NCI-H774 (cell line): Measurements from ENCODE around the gene PCAT7.
"Not testable (repeated sequence)": the region's sequence is repeated elsewhere in the genome, so short reads cannot be mapped to it uniquely, and the experiment has no call there.

Experiments used
- DNase-seq: peaks from one replicate; lab custom pipeline; 2025; lab: John Stamatoyannopoulos, UW

Gene PCAT7

DNA sequence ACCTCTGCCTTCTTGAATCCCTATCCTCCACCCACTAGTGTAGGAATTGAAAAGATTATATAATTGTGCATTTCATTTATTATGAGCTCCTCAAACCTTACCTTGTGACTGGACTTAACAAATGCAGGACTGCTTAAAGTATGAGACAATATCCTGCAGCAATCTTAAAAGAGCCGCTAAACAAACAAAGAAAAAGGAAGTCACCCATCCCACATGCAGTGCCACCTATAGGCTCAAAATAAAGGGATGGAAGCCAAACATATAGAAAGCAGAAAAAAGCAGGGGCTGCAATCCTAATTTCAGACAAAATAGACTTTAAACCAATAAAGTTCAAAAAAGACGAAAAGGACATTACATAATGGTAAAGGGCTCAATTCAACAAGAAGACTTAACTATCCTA is 8.7 kb downstream of the PCAT7 start:
- DNase-seq: no peak

DNA sequence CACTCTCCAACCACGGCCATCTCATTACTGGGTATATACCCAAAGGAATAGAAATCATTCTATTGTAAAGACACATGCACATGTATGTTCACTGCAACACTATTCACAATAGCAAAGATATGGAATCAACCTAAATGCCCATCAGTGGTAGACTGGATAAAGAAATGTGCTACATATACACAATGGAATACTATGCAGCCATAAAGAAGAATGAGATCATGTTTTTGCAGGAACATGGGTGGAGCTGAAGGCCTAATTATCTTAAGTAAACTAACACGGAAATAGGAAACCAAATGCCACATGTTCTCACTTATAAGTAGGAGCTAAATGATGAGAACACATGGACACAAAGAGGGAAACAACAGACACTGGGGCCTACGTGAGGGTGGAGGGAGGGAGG is 9.4 kb downstream of the PCAT7 start:
- not testable (repeated sequence) for DNase-seq

DNA sequence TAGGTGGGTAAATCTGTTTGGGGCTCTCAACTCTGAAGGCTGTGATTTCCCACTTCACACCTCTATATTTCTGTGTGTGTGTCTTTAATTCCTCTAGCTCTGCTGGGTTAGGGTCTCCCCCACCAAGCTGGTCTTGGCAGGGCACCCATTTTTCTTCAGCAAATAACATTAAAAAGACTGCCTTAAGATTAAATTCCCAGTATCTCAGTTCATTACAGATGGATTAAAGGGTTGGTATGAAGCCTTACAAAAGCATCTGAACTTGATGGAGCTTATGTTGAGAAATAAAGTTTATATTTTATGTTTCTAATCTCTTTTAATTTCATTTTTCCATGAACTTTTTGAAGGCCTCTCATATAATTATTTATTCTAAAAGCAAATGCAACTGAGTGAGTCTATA is 11.7 kb downstream of the PCAT7 start:
- no peak for DNase-seq

DNA sequence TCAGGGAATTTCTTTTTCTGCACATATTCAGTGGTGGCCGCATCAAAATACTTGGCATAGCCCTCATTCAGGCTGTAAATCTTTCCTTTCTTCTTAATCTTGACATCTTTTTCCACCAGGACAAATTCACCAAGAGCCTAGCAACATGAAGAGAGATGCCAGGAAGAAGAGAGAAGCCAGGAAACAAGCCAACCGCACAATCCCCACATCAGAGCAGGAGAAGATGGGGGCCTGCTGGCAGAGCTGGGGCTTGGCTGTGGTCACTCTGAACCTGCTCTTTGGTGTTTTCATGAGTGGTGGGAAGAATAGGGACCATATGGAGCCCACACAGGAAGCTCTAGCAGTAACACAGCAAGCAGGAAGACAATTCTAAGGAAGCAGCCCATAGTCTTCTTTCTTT is 12.4 kb downstream of the PCAT7 start:
- no peak for DNase-seq

DNA sequence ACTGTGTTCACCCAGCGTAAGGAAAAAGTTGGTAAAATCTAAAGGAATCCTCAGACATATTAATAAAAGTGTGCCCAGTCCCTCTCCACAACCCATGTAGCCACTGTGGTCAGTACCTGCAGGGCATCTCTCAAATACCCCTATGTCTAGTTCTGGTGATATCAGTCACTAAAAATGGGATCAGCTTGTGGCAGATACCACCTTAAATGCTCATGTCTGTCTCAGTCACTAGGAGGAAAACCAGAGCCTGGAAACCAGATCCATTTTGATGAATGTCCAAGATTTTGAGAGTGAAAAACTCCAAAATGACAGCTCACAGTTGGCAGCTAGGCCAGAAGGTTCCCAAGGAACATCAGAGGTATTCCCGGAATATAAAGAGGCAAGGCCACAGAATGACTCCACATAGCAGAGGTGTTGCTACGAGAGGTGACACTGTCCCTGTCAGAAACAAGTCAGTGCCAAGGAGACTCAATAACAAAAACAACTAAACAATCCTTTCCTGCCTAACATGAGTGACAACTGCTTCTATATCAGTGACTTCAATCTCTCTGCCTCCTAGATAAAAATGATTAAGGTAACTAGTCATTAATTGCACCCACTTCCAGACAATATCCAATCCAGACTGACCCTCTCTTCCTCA is 13.5 kb downstream of the PCAT7 start:
- DNase-seq: no peak

DNA sequence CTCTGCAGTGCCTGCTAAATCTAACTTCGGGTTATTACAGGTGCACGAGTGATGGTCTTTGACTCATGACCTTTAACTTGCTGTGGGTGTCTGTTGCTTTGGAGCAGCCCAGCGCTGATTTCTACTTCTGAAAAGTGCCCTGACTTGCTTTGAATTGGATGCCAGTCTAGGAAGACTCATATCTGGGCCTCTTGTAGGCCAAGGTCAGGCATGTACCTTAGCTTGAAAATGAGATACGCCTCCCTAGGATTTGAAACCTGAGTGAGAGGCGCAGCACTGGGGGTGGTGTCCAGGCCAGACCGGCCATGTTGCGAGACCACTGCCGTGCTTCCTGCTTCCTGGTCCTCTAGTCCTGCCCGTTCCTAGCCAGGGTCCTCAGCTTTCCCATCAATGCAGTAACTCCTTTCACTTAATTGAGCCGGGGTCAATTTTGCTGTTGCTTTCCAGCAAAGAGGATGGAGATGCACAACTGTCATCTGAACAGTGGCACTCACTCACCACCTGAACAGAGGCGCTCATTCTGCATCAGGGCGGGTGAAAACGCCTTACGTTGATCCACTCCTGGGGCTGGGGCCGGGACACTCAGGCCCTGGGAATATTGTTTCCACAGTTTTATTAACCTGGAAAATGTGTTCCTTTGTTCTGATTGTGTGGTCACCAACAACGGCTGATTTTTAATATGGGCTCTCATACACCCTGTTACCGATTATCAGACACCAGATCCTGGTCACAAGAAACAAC is 14.3 kb downstream of the PCAT7 start:
- no peak for DNase-seq

DNA sequence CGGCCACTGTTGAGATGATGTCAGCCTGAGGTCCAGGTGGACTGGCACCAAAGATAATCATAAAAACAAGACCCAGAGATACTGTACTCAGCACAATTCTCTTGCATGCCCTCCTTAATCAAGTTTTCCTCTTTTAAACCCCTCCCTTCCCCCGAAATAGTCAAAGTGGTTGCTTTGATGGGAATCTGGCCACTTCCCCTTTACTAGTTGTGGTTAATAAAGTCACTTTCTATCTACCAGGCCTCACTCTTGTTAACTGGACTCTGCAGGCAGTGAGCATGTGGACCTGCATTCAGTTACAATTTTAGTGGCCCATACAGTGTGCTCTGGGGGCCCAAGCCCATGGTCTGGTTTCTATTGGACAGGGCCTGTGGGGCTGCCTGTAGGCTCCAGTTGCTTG is 21.2 kb downstream of the PCAT7 start:
- DNase-seq: no peak

DNA sequence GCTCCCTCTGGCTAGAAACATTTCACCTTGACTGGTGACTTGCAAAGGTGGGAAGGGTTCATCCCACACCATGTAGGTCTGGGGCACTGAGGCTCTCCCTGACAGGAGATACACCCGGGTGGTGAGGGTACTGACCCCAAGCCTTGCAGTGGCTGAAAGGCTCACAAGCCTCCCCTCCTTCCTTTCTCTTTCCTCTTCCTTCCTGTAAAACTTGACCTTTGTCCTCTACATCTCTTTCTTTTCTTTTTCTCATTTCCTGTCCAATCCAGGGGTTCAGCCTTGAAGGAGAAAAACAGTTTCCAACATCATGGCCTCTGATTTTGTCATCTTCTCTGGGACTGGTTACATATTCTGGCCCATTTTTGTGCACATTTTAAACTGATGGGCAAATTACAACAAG is 22.2 kb downstream of the PCAT7 start:
- DNase-seq: no peak

DNA sequence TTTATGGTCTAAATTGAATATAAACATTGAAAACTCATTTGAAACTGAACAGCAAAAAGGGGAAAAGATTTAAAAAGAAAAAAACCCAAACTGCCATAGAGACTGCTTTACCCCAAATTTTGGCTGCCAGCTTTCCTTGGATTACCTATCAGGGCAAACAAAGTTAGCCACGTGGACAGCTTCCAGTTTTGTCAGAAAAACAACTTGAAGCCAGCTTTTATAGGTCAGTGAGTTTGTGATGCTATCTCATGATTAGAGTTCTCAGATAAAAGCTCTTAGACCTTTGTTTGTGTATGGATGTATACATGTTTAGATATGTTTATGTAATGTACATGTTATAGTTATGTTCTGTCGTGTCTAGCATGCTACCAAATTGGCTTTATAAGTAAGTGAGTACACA is 22.7 kb downstream of the PCAT7 start:
- DNase-seq: no peak

DNA sequence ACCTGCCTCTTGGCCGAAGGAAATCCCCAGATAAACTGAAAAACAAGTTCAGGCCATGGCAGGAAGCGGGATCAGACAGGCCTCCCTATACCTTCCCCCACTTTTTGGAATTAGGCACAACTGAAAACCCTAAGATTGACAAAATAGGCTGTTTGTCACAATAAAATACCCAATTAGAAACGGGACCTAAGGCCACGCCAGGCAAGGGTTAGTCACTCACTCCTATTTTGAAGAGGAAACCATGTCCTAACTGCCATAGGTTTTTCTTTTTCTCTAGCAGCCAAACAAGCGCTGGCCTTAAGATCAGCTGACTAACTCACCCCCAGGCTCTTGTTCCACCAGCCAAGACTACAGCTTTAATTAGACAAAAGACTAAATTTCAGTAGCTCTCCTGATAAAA is 26.8 kb downstream of the PCAT7 start:
- DNase-seq: no peak

DNA sequence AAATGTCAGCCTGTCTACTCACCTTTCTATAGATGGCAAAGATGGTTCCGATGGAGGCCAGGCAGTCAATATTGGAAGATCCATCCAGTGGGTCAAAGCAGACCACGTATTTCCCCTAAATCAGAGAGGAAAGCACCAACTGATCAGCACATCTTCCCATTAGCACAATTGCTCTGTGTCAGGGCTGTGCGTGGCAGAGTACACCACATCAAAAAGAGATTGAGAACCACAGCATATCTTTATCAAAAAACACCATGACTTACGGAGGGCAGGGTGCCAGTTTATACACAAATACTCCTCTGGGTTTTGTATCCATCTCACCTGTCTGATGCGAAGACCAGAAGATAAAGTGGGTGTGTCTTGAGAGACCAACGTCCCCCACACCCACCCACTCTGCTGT is 29.7 kb downstream of the PCAT7 start:
- no peak for DNase-seq

DNA sequence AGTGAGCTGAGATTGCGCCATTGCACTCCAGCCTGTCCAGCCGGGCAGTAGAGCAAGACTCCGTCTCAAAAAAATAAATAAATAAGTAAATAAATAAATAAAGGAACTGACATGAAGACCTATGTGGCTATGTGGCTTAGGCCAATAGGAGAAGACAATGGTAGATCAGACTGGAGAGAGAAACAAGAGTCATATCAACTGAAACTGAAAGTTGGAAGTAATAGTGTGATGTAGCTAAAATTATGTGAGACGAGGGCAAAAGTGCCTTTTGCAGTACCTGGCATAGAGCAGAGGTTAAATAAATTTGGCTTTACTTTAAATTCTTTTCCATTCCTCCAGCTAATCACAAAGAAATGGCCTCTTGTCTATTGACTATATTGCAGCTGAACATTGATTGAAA is 31.4 kb downstream of the PCAT7 start:
- DNase-seq: no peak

DNA sequence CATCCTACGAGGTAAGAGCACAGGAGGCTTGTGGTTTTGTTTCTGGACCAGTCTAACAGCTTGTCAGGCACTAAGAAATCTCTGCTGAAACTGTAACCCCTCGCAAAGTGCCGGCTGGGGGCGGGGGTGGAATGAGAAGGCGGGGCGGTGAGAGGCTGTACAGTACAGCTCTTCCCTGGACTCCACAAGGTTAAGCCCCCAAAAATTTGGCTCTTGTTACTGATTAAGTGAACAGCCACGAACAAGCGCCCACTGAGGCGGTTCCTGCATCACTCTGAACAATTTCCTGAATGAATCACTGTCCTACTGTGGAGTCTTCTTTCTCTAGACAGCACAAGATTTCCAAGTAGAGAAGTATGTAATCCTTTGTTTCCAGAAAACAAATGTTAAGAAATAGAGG is 31.9 kb downstream of the PCAT7 start:
- DNase-seq: no peak

DNA sequence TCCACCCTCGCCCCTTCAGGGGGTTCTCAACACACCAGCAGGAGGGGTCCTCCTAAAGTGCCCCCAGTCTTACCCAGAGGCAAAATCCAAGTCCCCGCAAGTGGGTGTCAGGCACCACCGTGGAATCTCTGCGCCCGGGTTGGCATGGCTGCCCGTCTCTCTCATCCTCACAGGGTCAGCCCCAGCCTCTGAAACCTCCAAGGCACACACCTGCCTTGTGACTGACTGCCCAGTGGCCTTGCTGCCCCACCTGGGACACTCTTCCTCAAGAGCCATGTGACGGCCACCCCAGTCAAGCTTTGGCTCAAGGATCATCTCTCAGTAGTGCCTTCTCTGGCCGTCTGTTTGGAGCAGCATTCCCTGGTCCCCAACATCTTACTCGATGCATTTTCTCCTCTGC is 33.8 kb downstream of the PCAT7 start:
- no peak for DNase-seq

DNA sequence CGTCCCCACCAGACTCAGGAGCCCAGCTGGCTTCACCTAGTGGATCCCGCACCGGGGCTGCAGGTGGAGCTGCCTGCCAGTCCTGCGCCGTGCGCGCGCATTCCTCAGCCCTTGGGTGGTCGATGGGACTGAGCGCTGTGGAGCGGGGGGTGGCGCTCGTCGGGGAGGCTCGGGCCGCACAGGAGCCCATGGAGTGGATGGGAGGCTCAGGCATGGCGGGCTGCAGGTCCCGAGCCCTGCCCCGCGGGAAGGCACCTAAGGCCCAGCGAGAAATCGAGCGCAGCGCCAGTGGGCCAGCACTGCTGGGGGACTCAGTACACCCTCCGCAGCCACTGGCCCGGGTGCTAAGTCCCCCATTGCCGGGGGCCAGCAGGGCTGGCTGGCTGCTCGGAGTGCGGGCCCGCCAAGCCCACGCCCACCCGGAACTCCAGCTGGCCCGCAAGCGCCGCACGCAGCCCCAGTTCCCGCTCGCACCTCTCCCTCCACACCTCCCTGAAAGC is 36.2 kb downstream of the PCAT7 start:
- DNase-seq: not testable (repeated sequence)

DNA sequence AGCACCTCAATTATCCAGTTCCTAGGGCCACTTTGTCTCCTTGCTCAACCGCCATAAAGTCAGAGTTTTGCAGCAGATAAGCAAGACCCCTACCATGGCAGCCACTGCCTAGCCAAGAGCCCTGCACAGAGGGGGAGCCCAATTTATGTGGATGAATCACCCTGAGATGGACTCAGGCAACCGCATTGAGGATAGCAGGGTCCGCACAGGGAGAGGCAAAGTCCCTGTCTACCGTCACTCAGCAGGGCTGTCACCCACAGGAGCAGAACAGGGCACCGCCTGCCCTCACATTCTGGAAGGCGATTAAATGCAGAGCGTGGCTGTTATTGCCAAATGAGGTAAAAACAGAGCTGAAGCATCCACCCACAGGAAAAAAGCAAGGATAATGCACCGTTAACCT is 37.0 kb downstream of the PCAT7 start:
- DNase-seq: no peak

DNA sequence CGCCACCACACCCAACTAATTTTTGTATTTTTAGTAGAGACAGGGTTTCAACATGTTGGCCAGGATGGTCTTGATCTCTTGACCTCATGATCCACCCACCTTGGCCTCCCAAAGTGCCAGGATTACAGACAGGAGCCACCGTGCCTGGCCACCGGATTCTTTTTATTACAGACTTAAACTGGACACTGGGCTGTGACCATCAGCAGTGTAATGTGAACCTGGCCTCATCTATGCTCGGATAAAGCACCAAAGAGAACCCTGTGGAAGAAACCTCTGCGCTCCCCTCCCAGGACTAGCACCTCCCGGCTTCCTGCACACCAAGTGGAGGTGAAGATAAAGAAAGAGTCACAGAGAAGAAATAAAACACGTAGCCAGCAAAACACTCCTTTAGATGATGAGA is 37.8 kb downstream of the PCAT7 start:
- DNase-seq: not testable (repeated sequence)

DNA sequence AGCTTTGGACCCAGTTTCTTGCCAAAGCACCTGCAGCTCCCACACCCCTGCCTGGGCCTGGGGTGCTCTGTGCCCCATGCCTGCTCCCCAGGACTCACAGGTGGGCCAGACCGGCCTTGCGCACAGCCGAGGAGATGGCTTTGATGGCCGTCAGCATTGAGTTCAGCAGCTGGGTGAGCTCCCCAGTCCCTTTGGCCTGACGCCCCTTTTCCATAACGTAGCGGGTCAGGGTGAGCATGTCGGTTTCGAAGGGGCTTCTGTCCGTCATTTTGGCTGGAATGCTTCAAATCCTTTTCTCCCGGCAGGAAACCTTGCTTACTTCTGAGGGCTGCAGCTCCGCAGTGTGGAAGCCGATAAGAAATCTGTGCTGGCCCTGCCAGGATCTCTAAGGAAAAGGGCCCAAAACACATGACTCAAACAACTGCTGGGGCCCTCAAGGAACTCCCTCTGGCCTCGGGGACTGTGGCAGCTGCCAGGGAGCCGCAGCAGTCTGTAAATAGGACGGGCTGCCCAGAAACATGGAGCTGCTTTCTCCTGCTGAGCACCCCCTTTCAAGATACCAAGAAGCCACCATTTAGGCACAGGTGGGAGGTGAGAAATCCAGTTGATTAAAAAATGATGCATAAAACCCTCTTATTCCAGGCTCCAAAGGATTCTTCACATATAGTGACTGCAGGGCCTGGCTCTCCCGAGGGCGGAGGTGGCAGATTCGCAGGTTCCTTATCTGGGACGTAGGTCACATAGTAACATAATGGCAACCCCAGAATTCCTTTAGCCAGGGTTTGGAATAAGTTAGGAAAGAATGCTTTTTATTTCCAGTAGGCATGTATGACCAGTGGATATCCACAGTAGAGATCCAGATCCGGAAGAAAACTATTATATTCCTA is 38.8 kb downstream of the PCAT7 start, which contains the start of gene FBP2:
TSS of gene FBP2 (minus strand) at position 366 of the 887 bp plus-strand sequence. CDS start at position 268, 98 bp downstream.
- DNase-seq: no peak

DNA sequence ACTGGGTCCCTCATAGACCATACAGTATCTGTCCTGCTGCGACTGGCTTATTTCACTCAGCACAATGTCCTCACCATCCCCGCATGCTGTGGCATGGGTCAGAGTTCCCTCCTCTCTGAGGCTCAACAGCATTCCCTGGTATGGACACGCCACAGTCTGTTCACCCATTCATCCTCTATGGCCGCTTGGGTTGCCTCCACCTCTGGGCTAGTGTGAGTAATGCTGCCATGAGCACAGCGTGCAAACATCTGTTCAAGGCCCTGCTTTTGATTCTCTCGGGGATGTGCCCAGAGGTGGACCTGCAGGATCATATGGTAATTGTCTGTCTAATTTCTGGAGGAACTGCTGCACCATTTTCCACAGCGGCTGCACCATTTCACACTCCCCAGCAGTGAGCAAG is 44.2 kb downstream of the PCAT7 start:
- DNase-seq: no peak

DNA sequence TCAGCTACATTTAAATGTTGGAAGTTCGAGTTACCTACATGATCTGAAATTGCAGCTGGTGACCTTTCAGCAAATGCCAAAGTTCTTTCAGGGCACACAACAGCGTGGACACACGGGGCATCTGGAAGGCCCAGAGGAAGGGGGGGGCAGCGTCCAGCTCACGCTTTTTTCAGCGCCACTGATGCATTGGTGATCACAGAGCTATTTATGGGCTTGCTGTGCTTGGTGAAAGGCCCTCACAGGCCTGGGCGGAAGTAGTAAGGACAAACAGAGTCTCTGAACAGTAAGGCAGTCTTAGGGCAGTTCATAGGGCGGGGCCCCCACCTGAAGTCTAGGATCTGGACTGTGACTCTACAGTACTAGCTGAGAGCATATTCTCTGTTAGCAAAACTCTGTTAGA is 45.4 kb downstream of the PCAT7 start:
- no peak for DNase-seq

DNA sequence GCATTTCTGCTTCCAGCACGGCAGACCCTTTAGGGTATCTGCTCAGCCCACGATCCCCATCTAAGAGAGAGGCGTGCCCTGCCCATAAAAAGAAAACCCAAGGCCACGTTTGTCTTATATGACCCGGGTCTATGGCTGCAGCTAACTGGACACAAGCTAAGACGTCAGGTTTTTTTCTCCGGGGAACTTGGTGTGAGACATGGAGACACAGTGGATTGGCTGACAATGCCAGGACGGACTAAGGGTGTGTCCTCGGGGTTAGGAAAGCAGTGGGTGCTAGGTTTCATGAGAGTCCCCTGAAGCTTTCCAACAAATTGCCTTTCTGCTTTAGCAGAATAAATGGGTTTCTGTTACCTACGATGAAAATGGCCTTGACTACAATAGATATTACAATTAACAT is 45.8 kb downstream of the PCAT7 start:
- no peak for DNase-seq

DNA sequence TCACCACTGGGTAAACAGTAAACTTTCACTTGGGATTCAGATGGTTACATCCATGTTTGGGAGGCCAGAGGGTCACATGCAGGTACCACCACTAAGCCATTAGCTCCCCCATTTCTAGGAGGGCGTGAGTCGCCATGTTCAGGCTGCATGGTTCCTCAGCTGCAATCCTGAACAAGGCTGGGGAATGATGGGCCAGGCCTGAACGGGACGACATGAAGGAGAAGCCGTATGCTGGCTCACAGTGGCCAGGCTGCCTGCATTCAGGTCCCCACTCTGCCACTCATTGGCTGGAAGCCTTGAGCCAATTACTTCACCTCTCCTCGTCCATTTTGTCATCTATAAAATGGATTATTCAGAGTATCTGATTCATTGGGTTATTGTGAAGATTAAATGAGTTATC is 47.8 kb downstream of the PCAT7 start:
- no peak for DNase-seq
